Endodermal cell (in vitro differentiated cells): Measurements from ENCODE around the gene DEPP1. TPM values are rescaled to one million over a fixed set of nuclear protein-coding genes. Genes with fewer than 3 reads are reported as not detected.

ENCODE experiments used
- DNase-seq: peaks from one replicate; pipeline ENCODE4 v3.0.0-alpha.2; 2017
- H3K27ac ChIP-seq: 2 replicates; pipeline ENCODE4 v1.5.1; 2013; ENCODE audit warnings: mild to moderate bottlenecking, low read depth, low read length, moderate library complexity
- H3K27me3 ChIP-seq: 2 replicates; pipeline ENCODE4 v1.6.1; 2013; ENCODE audit warnings: mild to moderate bottlenecking, low read length, moderate library complexity; ENCODE audit not compliant: insufficient read depth, control insufficient read depth, poor library complexity, severe bottlenecking
- H3K36me3 ChIP-seq: 2 replicates; pipeline ENCODE4 v1.7.0; 2013; ENCODE audit warnings: mild to moderate bottlenecking, low read length, moderate library complexity; ENCODE audit not compliant: control insufficient read depth, insufficient read depth
- H3K4me1 ChIP-seq: one replicate; pipeline ENCODE4 v1.7.0; 2013; ENCODE audit warnings: low read length; ENCODE audit not compliant: control insufficient read depth, insufficient read depth
- H3K4me3 ChIP-seq: 2 replicates; pipeline ENCODE4 v1.5.1; 2013; ENCODE audit warnings: mild to moderate bottlenecking, low read length, moderate library complexity
- H3K9ac ChIP-seq: 2 replicates; pipeline ENCODE4 v1.6.1; 2013; ENCODE audit warnings: mild to moderate bottlenecking, low read length, moderate library complexity; ENCODE audit not compliant: poor library complexity, severe bottlenecking; ENCODE audit errors: extremely low read depth
- H3K9me3 ChIP-seq: 2 replicates; pipeline ENCODE4 v1.6.1; 2013; ENCODE audit warnings: mild to moderate bottlenecking, low read length, moderate library complexity; ENCODE audit not compliant: control insufficient read depth
- H3K27ac Mint-ChIP-seq: 2 replicates; pipeline ENCODE4 v1.8.0; 2020; ENCODE audit warnings: mixed read lengths
- H3K27me3 Mint-ChIP-seq: 2 replicates; pipeline ENCODE4 v1.8.0; 2021; ENCODE audit warnings: mild to moderate bottlenecking, mixed read lengths; ENCODE audit not compliant: insufficient read depth
- H3K36me3 Mint-ChIP-seq: 2 replicates; pipeline ENCODE4 v1.8.0; 2020; ENCODE audit warnings: low read depth, mixed read lengths
- H3K4me1 Mint-ChIP-seq: 2 replicates; pipeline ENCODE4 v1.8.0; 2020; ENCODE audit warnings: mixed read lengths
- H3K4me3 Mint-ChIP-seq: 2 replicates; pipeline ENCODE4 v1.8.0; 2020; ENCODE audit warnings: mild to moderate bottlenecking, moderate library complexity, mixed read lengths
- H3K9me3 Mint-ChIP-seq: 2 replicates; pipeline ENCODE4 v1.8.0; 2020; ENCODE audit warnings: mild to moderate bottlenecking, mixed read lengths
- CTCF ChIP-seq: fragments of 200-600 bp; sonication (generic); conservative IDR thresholded peaks from 2 replicates; pipeline ENCODE4 v1.5.0; 2021; ENCODE audit warnings: antibody characterized with exemption, mild to moderate bottlenecking
- WGBS, 2 experiments: methylation state at CpG; one replicate each; pipeline versions ENCODE4 v1.1.5 to v1.1.7; 2013; ENCODE audit warnings: missing lambda C conversion rate in 2 of 2, mixed read lengths in 1 of 2; ENCODE audit not compliant: insufficient coverage in 1 of 2, insufficient read length in 1 of 2; 5-methylcytosine and 5-hydroxymethylcytosine counted together
- total RNA-seq, 2 donors: library from RNA; stranded (reverse); fragmentation: NEBNext Ultra II Directional in 1 of 2; extraction: Animal tissue kit (Norgen Biotek cat#: 25700) in 1 of 2; gene quantifications; 2 replicates in 1 of 2; 3 replicates in 1 of 2; pipeline ENCODE4 v1.2.1, GENCODE V29; 2021

DEPP1 gene
- total RNA-seq, 2 donors from 2014 or later: 1.3 to 2.6 TPM

GRCh38 chr10:44928462-44928861, 50.1 kb downstream of the DEPP1 start:
- Histone ChIP-seq H3K27ac (no peak overlapping the region), H3K4me1 (no peaks in the 10 kb centered on the region), H3K9me3 (no peaks in the 10 kb centered on the region), H3K9ac (no peak overlapping the region), H3K27me3 (no peaks in the 10 kb centered on the region), H3K4me3 (no peak overlapping the region), H3K36me3 (no peaks in the 10 kb centered on the region)
- Mint-ChIP-seq H3K9me3 (no peaks in the 10 kb centered on the region), H3K27me3 (peaks cover 21% of the 10 kb centered on the region), H3K4me1 (no peaks in the 10 kb centered on the region), H3K36me3 (no peaks in the 10 kb centered on the region), H3K4me3 (no peak overlapping the region), H3K27ac (no peak overlapping the region)
- DNase-seq: peak; percentile 1
- no peak for TF ChIP-seq CTCF

GRCh38 chr10:44927352-44927751, 51.3 kb downstream of the DEPP1 start:
- Mint-ChIP-seq H3K27ac (no peak overlapping the region), H3K4me3 (no peak overlapping the region), H3K27me3 (peaks cover 24% of the 10 kb centered on the region), H3K4me1 (no peaks in the 10 kb centered on the region), H3K36me3 (no peaks in the 10 kb centered on the region), H3K9me3 (no peaks in the 10 kb centered on the region)
- Histone ChIP-seq H3K27me3 (no peaks in the 10 kb centered on the region), H3K9ac (no peak overlapping the region), H3K9me3 (no peaks in the 10 kb centered on the region), H3K4me1 (no peaks in the 10 kb centered on the region), H3K4me3 (no peak overlapping the region), H3K27ac (no peak overlapping the region), H3K36me3 (no peaks in the 10 kb centered on the region)
- 86% methylated on average over 2 of the region's 2 CpGs; no CpG with 5 or more reads in 1 of the 2 experiments for WGBS, 2 experiments
- TF ChIP-seq CTCF: no peak
- DNase-seq: peak; percentile 28

GRCh38 chr10:44926751-44927351, 51.8 kb downstream of the DEPP1 start:
- no peaks in the 10 kb centered on the region for H3K4me1 ChIP-seq
- Mint-ChIP-seq H3K4me3 (no peak overlapping the region), H3K4me1 (no peaks in the 10 kb centered on the region), H3K9me3 (no peaks in the 10 kb centered on the region), H3K36me3 (no peaks in the 10 kb centered on the region), H3K27ac (no peak overlapping the region), H3K27me3 (peaks cover 24% of the 10 kb centered on the region)
- H3K9me3 ChIP-seq: no peaks in the 10 kb centered on the region
- 68 to 76% methylated on average over 4 to 10 of the region's 10 CpGs for WGBS, 2 experiments
- H3K27ac ChIP-seq: no peak overlapping the region
- no peak for TF ChIP-seq CTCF
- DNase-seq: peak; percentile 40
- no peak overlapping the region for H3K4me3 ChIP-seq
- H3K9ac ChIP-seq: no peak overlapping the region
- H3K36me3 ChIP-seq: no peaks in the 10 kb centered on the region
- H3K27me3 ChIP-seq: no peaks in the 10 kb centered on the region

Other genes with a start within 250 kb of the DEPP1 start
- gene TMEM72, start 67.5 kb downstream of the DEPP1 start, total RNA-seq: not detected
- 10 to 100 TPM in 1 of 2 donors, 1 to 10 TPM in 1; 5.2 to 14.1 TPM for gene RASSF4, start 19.0 kb downstream of the DEPP1 start, total RNA-seq
- 10 to 100 TPM; 35.5 to 42.5 TPM for gene ZNF22, start 22.1 kb upstream of the DEPP1 start, total RNA-seq